ENCODE results near the gene PDE4D. TPM values are rescaled to one million over a fixed set of nuclear protein-coding genes. Genes with fewer than 3 reads are reported as not detected.
A peak's percentile ranks its signal among the peaks of the same experiment; 100 is the strongest.

The PDE4D gene
- total RNA-seq, 1 donor from 2014 or later = 14.2 TPM

DNA sequence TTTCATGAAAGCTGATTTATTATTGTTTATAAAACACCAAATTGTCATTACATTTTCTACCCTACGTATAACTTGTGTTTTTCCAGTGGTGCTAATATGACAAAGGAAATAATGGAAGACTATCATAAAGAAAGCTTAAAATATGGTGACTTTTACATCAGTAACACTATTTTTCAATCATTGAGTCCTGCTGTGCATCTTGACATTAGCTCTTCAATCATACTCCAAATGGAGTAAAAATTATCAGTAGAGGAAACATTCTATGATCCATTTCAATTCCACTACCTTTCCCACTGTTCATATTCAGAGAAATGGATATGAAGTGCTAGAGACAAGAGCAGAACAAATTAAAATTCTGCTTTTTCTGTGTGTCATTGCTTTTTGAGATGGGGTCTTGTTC lies 774.0 kb downstream of the PDE4D start:
- no peak for TF ChIP-seq EZH2 (IDR thresholded peaks at IDR 0.05; ENCODE audit: insufficient read depth, low read length)
- TF ChIP-seq, protein P1, sequence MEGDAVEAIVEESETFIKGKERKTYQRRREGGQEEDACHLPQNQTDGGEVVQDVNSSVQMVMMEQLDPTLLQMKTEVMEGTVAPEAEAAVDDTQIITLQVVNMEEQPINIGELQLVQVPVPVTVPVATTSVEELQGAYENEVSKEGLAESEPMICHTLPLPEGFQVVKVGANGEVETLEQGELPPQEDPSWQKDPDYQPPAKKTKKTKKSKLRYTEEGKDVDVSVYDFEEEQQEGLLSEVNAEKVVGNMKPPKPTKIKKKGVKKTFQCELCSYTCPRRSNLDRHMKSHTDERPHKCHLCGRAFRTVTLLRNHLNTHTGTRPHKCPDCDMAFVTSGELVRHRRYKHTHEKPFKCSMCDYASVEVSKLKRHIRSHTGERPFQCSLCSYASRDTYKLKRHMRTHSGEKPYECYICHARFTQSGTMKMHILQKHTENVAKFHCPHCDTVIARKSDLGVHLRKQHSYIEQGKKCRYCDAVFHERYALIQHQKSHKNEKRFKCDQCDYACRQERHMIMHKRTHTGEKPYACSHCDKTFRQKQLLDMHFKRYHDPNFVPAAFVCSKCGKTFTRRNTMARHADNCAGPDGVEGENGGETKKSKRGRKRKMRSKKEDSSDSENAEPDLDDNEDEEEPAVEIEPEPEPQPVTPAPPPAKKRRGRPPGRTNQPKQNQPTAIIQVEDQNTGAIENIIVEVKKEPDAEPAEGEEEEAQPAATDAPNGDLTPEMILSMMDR (IDR thresholded peaks at IDR 0.05; ENCODE audit: insufficient read depth, low read depth, low read length) = no peak
- H2AFZ ChIP-seq (ENCODE audit: low read depth, low read length) = no peak overlapping the region

DNA sequence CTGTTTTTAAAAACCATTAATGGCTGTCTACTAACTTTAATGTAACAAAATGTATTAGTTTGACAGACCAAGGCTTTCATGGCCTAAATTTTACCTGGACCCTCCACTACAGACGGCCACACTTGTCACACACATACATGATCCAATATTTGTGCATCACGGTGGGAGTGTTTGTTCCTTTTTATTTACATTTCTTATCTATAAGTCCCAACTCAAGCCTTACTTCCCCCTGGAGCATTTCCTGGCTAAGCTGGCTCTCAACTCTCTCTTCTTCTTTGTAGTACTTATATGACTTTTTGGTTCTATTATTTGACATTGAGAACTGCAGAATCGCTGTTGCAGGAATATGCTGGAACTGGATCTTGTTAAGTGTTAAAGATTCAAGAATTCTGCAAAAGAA lies 776.2 kb downstream of the PDE4D start:
- Mint-ChIP-seq H3K4me1 (ENCODE audit: low read depth, unreplicated experiment) (peaks cover 16% of the 10 kb centered on the region), H3K36me3 (ENCODE audit: low read depth, unreplicated experiment) (peaks cover 2% of the 10 kb centered on the region), H3K4me3 (ENCODE audit: unreplicated experiment) (no peak overlapping the region), H3K9me3 (ENCODE audit: unreplicated experiment) (no peaks in the 10 kb centered on the region), H3K27me3 (ENCODE audit: low read depth, unreplicated experiment) (peaks cover 2% of the 10 kb centered on the region), H3K27ac (ENCODE audit: unreplicated experiment) (no peak overlapping the region)
- no peak overlapping the region for H3K27ac ChIP-seq (ENCODE audit: low read depth, low read length)
- no peaks in the 10 kb centered on the region for H3K9me3 ChIP-seq (ENCODE audit: insufficient read depth, low read depth, low read length)
- FAIRE-seq = no peak
- no peak overlapping the region for H2AFZ ChIP-seq (ENCODE audit: low read depth, low read length)
- no peaks in the 10 kb centered on the region for H3K79me2 ChIP-seq (ENCODE audit: insufficient read depth, low read length)
- H3K27me3 ChIP-seq (ENCODE audit: insufficient read depth, low read length) = no peaks in the 10 kb centered on the region
- no peaks in the 10 kb centered on the region for H3K36me3 ChIP-seq (ENCODE audit: insufficient read depth, low read length)
- DNase-seq (ENCODE audit: low read depth) = no peak
- TF ChIP-seq, protein P1 (IDR thresholded peaks at IDR 0.05; ENCODE audit: insufficient read depth, low read depth, low read length) = no peak
- TF ChIP-seq EZH2 (IDR thresholded peaks at IDR 0.05; ENCODE audit: insufficient read depth, low read length) = no peak
- H3K4me2 ChIP-seq (ENCODE audit: low read length) = no peak overlapping the region
- H3K4me3 ChIP-seq (ENCODE audit: insufficient read depth, low read depth, low read length) = no peak overlapping the region
- no peaks in the 10 kb centered on the region for H4K20me1 ChIP-seq (ENCODE audit: insufficient read depth, low read length)
- no peaks in the 10 kb centered on the region for H3K4me1 ChIP-seq (ENCODE audit: insufficient read depth, low read length)
- H3K9ac ChIP-seq (ENCODE audit: low read length) = no peak overlapping the region

More for the DNA sequence above, 774.0 kb downstream of the PDE4D start:
- Mint-ChIP-seq H3K9me3 (ENCODE audit: unreplicated experiment) (no peaks in the 10 kb centered on the region), H3K36me3 (ENCODE audit: low read depth, unreplicated experiment) (no peaks in the 10 kb centered on the region), H3K27ac (ENCODE audit: unreplicated experiment) (no peak overlapping the region), H3K27me3 (ENCODE audit: low read depth, unreplicated experiment) (no peaks in the 10 kb centered on the region), H3K4me1 (ENCODE audit: low read depth, unreplicated experiment) (peaks cover 16% of the 10 kb centered on the region), H3K4me3 (ENCODE audit: unreplicated experiment) (no peak overlapping the region)
- Histone ChIP-seq H3K27me3 (ENCODE audit: insufficient read depth, low read length) (no peaks in the 10 kb centered on the region), H3K79me2 (ENCODE audit: insufficient read depth, low read length) (no peaks in the 10 kb centered on the region), H3K4me2 (ENCODE audit: low read length) (no peak overlapping the region), H3K27ac (ENCODE audit: low read depth, low read length) (no peak overlapping the region), H3K4me3 (ENCODE audit: insufficient read depth, low read depth, low read length) (no peak overlapping the region), H3K9ac (ENCODE audit: low read length) (no peak overlapping the region), H4K20me1 (ENCODE audit: insufficient read depth, low read length) (no peaks in the 10 kb centered on the region), H3K9me3 (ENCODE audit: insufficient read depth, low read depth, low read length) (no peaks in the 10 kb centered on the region), H3K36me3 (ENCODE audit: insufficient read depth, low read length) (no peaks in the 10 kb centered on the region), H3K4me1 (ENCODE audit: insufficient read depth, low read length) (no peaks in the 10 kb centered on the region)
- DNase-seq (ENCODE audit: low read depth) (no peak), FAIRE-seq (no peak)

DNA sequence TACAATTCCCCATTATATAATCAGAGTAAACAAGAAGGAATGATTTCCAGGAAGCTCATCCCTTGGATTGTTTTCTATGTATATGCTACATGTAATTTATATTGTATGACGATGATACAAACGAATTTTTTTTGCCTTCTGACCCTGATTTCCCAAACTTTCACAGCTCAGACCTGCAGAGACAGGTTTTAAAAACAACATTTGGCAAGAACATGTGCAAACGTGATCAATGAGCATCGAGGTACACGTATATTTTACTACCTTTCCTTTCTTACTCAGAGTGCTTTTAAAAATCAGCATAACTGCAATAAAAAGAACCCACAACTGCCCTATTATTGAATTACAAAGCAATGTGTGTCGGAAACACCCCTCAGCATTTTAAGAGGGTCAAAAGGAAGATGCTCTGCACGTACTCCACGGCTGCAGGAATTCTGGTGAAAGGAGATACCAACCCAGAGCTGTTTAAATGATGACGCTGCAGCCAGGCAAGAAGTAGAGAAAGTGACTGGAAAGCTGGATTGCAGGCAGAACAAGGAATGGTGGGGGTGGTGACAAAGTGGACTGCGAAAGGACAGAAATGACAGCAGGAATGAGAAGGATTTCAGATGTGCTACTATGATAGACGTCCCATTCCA lies 777.2 kb downstream of the PDE4D start:
- peaks cover 2% of the 10 kb centered on the region for H3K36me3 Mint-ChIP-seq (ENCODE audit: low read depth, unreplicated experiment)
- H3K4me3 ChIP-seq (ENCODE audit: insufficient read depth, low read depth, low read length) = no peak overlapping the region
- H2AFZ ChIP-seq (ENCODE audit: low read depth, low read length) = no peak overlapping the region
- no peak for DNase-seq (ENCODE audit: low read depth)
- H4K20me1 ChIP-seq (ENCODE audit: insufficient read depth, low read length) = no peaks in the 10 kb centered on the region
- H3K4me2 ChIP-seq (ENCODE audit: low read length) = no peak overlapping the region
- H3K4me1 Mint-ChIP-seq (ENCODE audit: low read depth, unreplicated experiment) = peaks cover 16% of the 10 kb centered on the region
- no peak overlapping the region for H3K27ac Mint-ChIP-seq (ENCODE audit: unreplicated experiment)
- H3K79me2 ChIP-seq (ENCODE audit: insufficient read depth, low read length) = no peaks in the 10 kb centered on the region
- no peak overlapping the region for H3K9ac ChIP-seq (ENCODE audit: low read length)
- no peaks in the 10 kb centered on the region for H3K27me3 ChIP-seq (ENCODE audit: insufficient read depth, low read length)
- H3K4me3 Mint-ChIP-seq (ENCODE audit: unreplicated experiment) = peak overlapping the region; percentile 18
- TF ChIP-seq EZH2 (IDR thresholded peaks at IDR 0.05; ENCODE audit: insufficient read depth, low read length) = no peak
- TF ChIP-seq, protein P1 (IDR thresholded peaks at IDR 0.05; ENCODE audit: insufficient read depth, low read depth, low read length) = no peak
- H3K36me3 ChIP-seq (ENCODE audit: insufficient read depth, low read length) = no peaks in the 10 kb centered on the region
- H3K9me3 ChIP-seq (ENCODE audit: insufficient read depth, low read depth, low read length) = no peaks in the 10 kb centered on the region
- no peaks in the 10 kb centered on the region for H3K4me1 ChIP-seq (ENCODE audit: insufficient read depth, low read length)
- no peak overlapping the region for H3K27ac ChIP-seq (ENCODE audit: low read depth, low read length)
- H3K27me3 Mint-ChIP-seq (ENCODE audit: low read depth, unreplicated experiment) = peaks cover 2% of the 10 kb centered on the region
- no peaks in the 10 kb centered on the region for H3K9me3 Mint-ChIP-seq (ENCODE audit: unreplicated experiment)
- FAIRE-seq = no peak

Data from astrocyte (in vitro differentiated cells and primary cell).